Loucy (cell line): ENCODE data around the gene MYBPC2.

ENCODE experiments used
- CTCF ChIP-seq: fragments of 200-600 bp; sonication (generic); conservative IDR thresholded peaks from 2 replicates; pipeline ENCODE4 v1.5.1; 2014; ENCODE audit warnings: mild to moderate bottlenecking, antibody characterized with exemption, low read length
- EZH2phosphoT487 ChIP-seq: fragments of 200-600 bp; IDR thresholded peaks from 2 replicates; pipeline ENCODE4 v1.6.1; 2018; ENCODE audit warnings: antibody characterized with exemption, mild to moderate bottlenecking, moderate library complexity, borderline replicate concordance

DNA sequence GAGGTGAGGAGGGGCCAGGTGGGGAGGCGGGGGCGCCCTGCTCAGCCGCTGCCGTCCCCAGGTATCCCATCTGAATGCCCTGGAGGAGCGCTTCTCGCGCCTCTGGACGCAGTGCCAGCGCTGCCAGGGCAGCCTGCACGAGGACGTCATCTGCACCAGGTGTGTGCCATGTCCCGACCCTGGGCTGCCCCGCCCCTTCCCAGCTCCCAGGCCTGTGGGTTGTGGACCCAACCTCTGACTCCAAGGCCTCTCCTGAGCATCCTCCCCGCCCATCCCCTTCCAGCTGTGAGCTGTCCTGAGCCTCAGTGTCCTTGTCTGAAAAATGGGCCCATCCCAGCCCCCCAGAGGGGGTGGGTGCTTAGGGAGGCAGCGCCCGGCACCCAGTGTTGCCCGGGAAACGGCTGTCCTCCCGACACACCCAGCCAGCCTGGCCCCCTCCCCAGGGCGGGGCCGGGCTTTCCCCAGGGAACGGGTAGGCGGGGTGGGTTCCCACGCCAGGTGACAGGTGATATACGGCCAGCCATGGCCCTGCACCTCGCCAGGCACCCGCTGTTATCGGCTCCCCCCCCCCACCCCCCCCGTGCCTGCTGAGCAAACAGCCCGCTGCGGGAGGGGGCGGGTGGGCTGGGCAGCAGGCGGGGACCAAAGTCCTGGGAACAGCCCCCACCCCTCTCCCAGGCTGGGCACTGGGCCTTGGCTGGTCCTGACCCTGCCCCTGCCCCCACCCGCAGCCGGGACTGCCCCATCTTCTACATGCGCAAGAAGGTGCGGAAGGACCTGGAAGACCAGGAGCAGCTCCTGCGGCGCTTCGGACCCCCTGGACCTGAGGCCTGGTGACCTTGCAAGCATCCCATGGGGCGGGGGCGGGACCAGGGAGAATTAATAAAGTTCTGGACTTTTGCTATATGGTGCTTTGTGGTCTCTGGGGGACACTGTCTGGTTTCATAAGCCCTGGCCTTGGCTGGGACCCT, 15.3 kb upstream of the MYBPC2 start:
- TF ChIP-seq CTCF = no peak
- TF ChIP-seq EZH2phosphoT487 = no peak
